Brain microvascular endothelial cell (primary cell): ENCODE results near the gene PGR.
A peak's percentile ranks its signal among the peaks of the same experiment; 100 is the strongest.

ENCODE experiments used
- DNase-seq: peaks from one replicate; pipeline ENCODE4 v3.0.0-alpha.2; 2020
- H3K27ac ChIP-seq: fragments of 250-450 bp; sonication (Bioruptor Pico); 2 replicates; pipeline ENCODE4 v1.5.1; 2020; ENCODE audit warnings: mild to moderate bottlenecking, moderate library complexity
- H3K27me3 ChIP-seq: fragments of 250-450 bp; sonication (Bioruptor Pico); replicated peaks from 2 replicates; pipeline ENCODE4 v1.5.1; 2020; ENCODE audit warnings: mild to moderate bottlenecking
- H3K36me3 ChIP-seq: fragments of 250-450 bp; sonication (Bioruptor Pico); replicated peaks from 2 replicates; pipeline ENCODE4 v1.5.1; 2020; ENCODE audit warnings: mild to moderate bottlenecking
- H3K4me3 ChIP-seq: 2 replicates; pipeline ENCODE4 v1.5.1; 2011; ENCODE audit warnings: low read depth, mild to moderate bottlenecking, control low read depth, low read length, moderate library complexity
- CTCF ChIP-seq: IDR thresholded peaks from 2 replicates; pipeline ENCODE4 v1.5.1; 2011; ENCODE audit warnings: low read depth, mild to moderate bottlenecking, moderate library complexity, low read length, control low read depth, inconsistent platforms; ENCODE audit errors: missing control alignments
- in situ Hi-C: cut with HindIII; loops from 2 replicates; pipeline ENCODE4 v1.10.0; 2017; ENCODE audit warnings: low sequenced_read_pairs, low pct_ligation_motif_present

PGR gene

GRCh38 chr11:101126551-101127196, 2.9 kb downstream of the PGR start:
- Histone ChIP-seq H3K4me3 (peak overlapping the region; percentile 51), H3K27me3 (peaks cover 59% of the 10 kb centered on the region), H3K27ac (no peak overlapping the region), H3K36me3 (no peaks in the 10 kb centered on the region)
- no peak for DNase-seq
- in situ Hi-C loops = no loop called here
- no peak for TF ChIP-seq CTCF

GRCh38 chr11:101115671-101116160, 13.9 kb downstream of the PGR start:
- H3K36me3 ChIP-seq = no peaks in the 10 kb centered on the region
- no peak overlapping the region for H3K4me3 ChIP-seq
- H3K27me3 ChIP-seq = no peaks in the 10 kb centered on the region
- no peak for TF ChIP-seq CTCF
- no peak for DNase-seq
- in situ Hi-C loops = no loop called here
- no peak overlapping the region for H3K27ac ChIP-seq

- Histone ChIP-seq H3K36me3 (no peaks in the 10 kb centered on the region), H3K27ac (no peak overlapping the region), H3K27me3 (no peaks in the 10 kb centered on the region), H3K4me3 (no peak overlapping the region)
- in situ Hi-C loops = no loop called here
- no peak for DNase-seq
- TF ChIP-seq CTCF = no peak
Observed at GRCh38 chr11:101113540-101113939, 16.1 kb downstream of the PGR start.

- Histone ChIP-seq H3K27ac (no peak overlapping the region), H3K36me3 (no peaks in the 10 kb centered on the region), H3K4me3 (no peak overlapping the region), H3K27me3 (no peaks in the 10 kb centered on the region)
- no peak for DNase-seq
- in situ Hi-C loops = no loop called here
- no peak for TF ChIP-seq CTCF
Observed at GRCh38 chr11:101104716-101105115, 24.9 kb downstream of the PGR start.

- no peak for DNase-seq
- Histone ChIP-seq H3K4me3 (no peak overlapping the region), H3K27me3 (no peaks in the 10 kb centered on the region), H3K36me3 (no peaks in the 10 kb centered on the region), H3K27ac (no peak overlapping the region)
- in situ Hi-C loops = no loop called here
- TF ChIP-seq CTCF = no peak
Observed at GRCh38 chr11:101103433-101103832, 26.2 kb downstream of the PGR start.

- Histone ChIP-seq H3K4me3 (no peak overlapping the region), H3K27me3 (no peaks in the 10 kb centered on the region), H3K27ac (no peak overlapping the region), H3K36me3 (no peaks in the 10 kb centered on the region)
- no peak for TF ChIP-seq CTCF
- DNase-seq = no peak
- in situ Hi-C loops = no loop called here
Observed at GRCh38 chr11:101100601-101101000, 29.0 kb downstream of the PGR start.
